ENCODE results near the gene HEPH. TPM values are rescaled to one million over a fixed set of nuclear protein-coding genes. Genes with fewer than 3 reads are reported as not detected.

HEPH gene
- total and polyA plus RNA-seq, 10 of the 15 experiments (the other 5 are each of a cell fraction or from before 2014, with no cell fraction given) = 0.20 to 1.1 (median 0.49) TPM

GRCh38 chrX:66163447-66163846, 600 bp upstream of the HEPH start:
- no peak overlapping the region for H3K9ac ChIP-seq (ENCODE audit: control insufficient read depth, insufficient read depth, low read length)
- CTCF ChIA-PET = interaction anchor here (0.7 to 1.7 kb wide), 5 partner anchors 14 to 569 kb away, joined by 3 to 4 read pairs (median 3); no protein-coding TSS in a partner anchor
- no peaks in the 10 kb centered on the region for H3K36me3 ChIP-seq (ENCODE audit: control insufficient read depth in 2 of 2, insufficient read depth in 2 of 2, low read length in 1 of 2)
- WGBS (ENCODE audit: insufficient coverage, insufficient replicate concordance, low lambda C conversion rate, missing lambda C conversion rate) = 10% methylated on average over 1 of the region's 1 CpG
- H3K27me3 ChIP-seq (replicated peaks in 1 of 2; ENCODE audit: control insufficient read depth in 2 of 2, insufficient read depth in 2 of 2, low read length in 1 of 2) = no peaks in the 10 kb centered on the region
- H4K20me1 ChIP-seq (ENCODE audit: control insufficient read depth, insufficient read depth) = no peaks in the 10 kb centered on the region
- peak; percentile 80 for ATAC-seq
- H2AFZ ChIP-seq (ENCODE audit: control insufficient read depth, low read depth, low read length) = no peak overlapping the region; the same call in 1 of the 2 replicates
- H3K79me2 ChIP-seq (ENCODE audit: control insufficient read depth, insufficient read depth, low read length) = no peaks in the 10 kb centered on the region
- SMC1A ChIA-PET (ENCODE audit: uncharacterized antibody, unreplicated experiment) = interaction anchor here (0.6 to 2.1 kb wide), 5 partner anchors 38 to 442 kb away, joined by 3 to 6 read pairs (median 5); no protein-coding TSS in a partner anchor
- BruUV-seq (replicated peaks) = no TSS peak
- intact Hi-C loops (cut with micrococcal nuclease; ENCODE audit: unreplicated experiment) = loop anchor here (2.0 kb wide), 1 partner anchor 117 kb away; no protein-coding TSS in a partner anchor
- no peak for FAIRE-seq
- RAD21 ChIA-PET (ENCODE audit: unreplicated experiment) = interaction anchor here (0.7 to 2.3 kb wide), 5 partner anchors 38 to 165 kb away, joined by 3 to 12 read pairs (median 3); no protein-coding TSS in a partner anchor
- H3K4me1 ChIP-seq (ENCODE audit: control insufficient read depth, insufficient read depth, low read length) = no peaks in the 10 kb centered on the region; the same call in 1 of the 2 replicates
- in situ Hi-C loops (cut with MboI) = no loop called here
- no peaks in the 10 kb centered on the region for H3K9me3 ChIP-seq (replicated peaks; ENCODE audit: control insufficient read depth, insufficient read depth, low read length)
- H3K27ac ChIP-seq (ENCODE audit: control insufficient read depth, insufficient read depth) = no peak overlapping the region
- POLR2A ChIA-PET = interaction anchor here (1.4 kb wide), 1 partner anchor 121 kb away, joined by 6 read pairs; no protein-coding TSS in a partner anchor
- no peak overlapping the region for H3K4me3 ChIP-seq
- no peak overlapping the region for H3K4me2 ChIP-seq (ENCODE audit: control insufficient read depth, insufficient read depth)
- peak; percentile 9 for DNase-seq (ENCODE audit: low read depth, low spot score)
- no peak for TF ChIP-seq MLLT1 (IDR thresholded peaks at IDR 0.05)
- no peak for TF ChIP-seq SUPT20H (IDR thresholded peaks at IDR 0.05; ENCODE audit: borderline replicate concordance, control insufficient read depth, low read depth, low read length)
- no peak for TF ChIP-seq RELB (IDR thresholded peaks at IDR 0.05; ENCODE audit: low read depth)
- TF ChIP-seq EGR1 (IDR thresholded peaks at IDR 0.05; ENCODE audit: borderline replicate concordance in 1 of 2, low read depth in 2 of 2, low read length in 2 of 2) = no peak
- no peak for TF ChIP-seq SPI1 (IDR thresholded peaks at IDR 0.05; ENCODE audit: borderline replicate concordance, insufficient read depth, low read depth, low read length)
- TF ChIP-seq IRF5 (IDR thresholded peaks at IDR 0.05; ENCODE audit: borderline replicate concordance) = no peak
- no peak for TF ChIP-seq CHD4 (IDR thresholded peaks at IDR 0.05)
- TF ChIP-seq PKNOX1 (IDR thresholded peaks at IDR 0.05) = no peak
- 0 out of 4 replicates have a peak, but pooled peaks of 1 of the 2 experiments have one; percentile 9 for TF ChIP-seq EP300 (IDR thresholded peaks at IDR 0.05; ENCODE audit: borderline replicate concordance in 1 of 2, control insufficient read depth in 1 of 2, low read depth in 2 of 2, low read length in 2 of 2)
- no peak for TF ChIP-seq RAD21 (IDR thresholded peaks at IDR 0.05; ENCODE audit: insufficient read depth, low read depth, low read length)
- no peak for TF ChIP-seq NFXL1 (IDR thresholded peaks at IDR 0.05; ENCODE audit: borderline replicate concordance)
- TF ChIP-seq BCL3 (IDR thresholded peaks at IDR 0.05; ENCODE audit: borderline replicate concordance, insufficient read depth, low read depth, low read length, poor library complexity, severe bottlenecking) = no peak
